GM19438 (cell line): Measurements from ENCODE around the gene KIR2DL4.
"Not testable (repeated sequence)": the region's sequence is repeated elsewhere in the genome, so short reads cannot be mapped to it uniquely, and the experiment has no call there.

Source experiments
- ATAC-seq: cut with Tn5 transposase; IDR thresholded peaks from one replicate; pipeline ENCODE4 v1.9.1; 2021; ENCODE audit warnings: low read depth; ENCODE audit not compliant: unreplicated experiment

Gene KIR2DL4

GRCh38 chr19:54804101-54804500 is 691 bp downstream of the KIR2DL4 start:
- no peak for ATAC-seq

- no peak for ATAC-seq
Measured at GRCh38 chr19:54804571-54804970, 1.2 kb downstream of the KIR2DL4 start.

- no peak for ATAC-seq
Measured at GRCh38 chr19:54805665-54806515, 2.5 kb downstream of the KIR2DL4 start.

GRCh38 chr19:54806516-54806838 is 3.1 kb downstream of the KIR2DL4 start:
- no peak for ATAC-seq

- ATAC-seq, result not testable (repeated sequence)
Measured at GRCh38 chr19:54814571-54814970, 11.2 kb downstream of the KIR2DL4 start.

- ATAC-seq, result not testable (repeated sequence)
Measured at GRCh38 chr19:54816251-54816650, 12.8 kb downstream of the KIR2DL4 start, which contains the start of gene KIR3DL1. TSS of gene KIR3DL1 (plus strand) at chr19:54816468.

- ATAC-seq, result no peak
Measured at GRCh38 chr19:54817670-54818536, 14.5 kb downstream of the KIR2DL4 start.

- not testable (repeated sequence) for ATAC-seq
Measured at GRCh38 chr19:54824416-54824815, 21.0 kb downstream of the KIR2DL4 start.

GRCh38 chr19:54825326-54825725 is 21.9 kb downstream of the KIR2DL4 start:
- not testable (repeated sequence) for ATAC-seq

GRCh38 chr19:54828064-54828463 is 24.7 kb downstream of the KIR2DL4 start:
- ATAC-seq, result not testable (repeated sequence)

- ATAC-seq, result not testable (repeated sequence)
Measured at GRCh38 chr19:54832496-54832895, 29.1 kb downstream of the KIR2DL4 start, which contains the start of gene KIR2DS4. TSS of gene KIR2DS4 (plus strand) at chr19:54832676.

GRCh38 chr19:54835126-54835525 is 31.7 kb downstream of the KIR2DL4 start:
- not testable (repeated sequence) for ATAC-seq

GRCh38 chr19:54837522-54837921 is 34.1 kb downstream of the KIR2DL4 start:
- not testable (repeated sequence) for ATAC-seq

GRCh38 chr19:54843171-54843570 is 39.8 kb downstream of the KIR2DL4 start:
- ATAC-seq, result not testable (repeated sequence)

GRCh38 chr19:54850061-54850640 is 46.7 kb downstream of the KIR2DL4 start, which contains the start of gene KIR3DL2:
TSS of gene KIR3DL2 (plus strand) at chr19:54850443. CDS start at chr19:54850476, 33 bp downstream.
- not testable (repeated sequence) for ATAC-seq

GRCh38 chr19:54850930-54851329 is 47.5 kb downstream of the KIR2DL4 start:
- no peak for ATAC-seq

GRCh38 chr19:54851353-54851752 is 47.9 kb downstream of the KIR2DL4 start:
- ATAC-seq, result no peak

- ATAC-seq, result not testable (repeated sequence)
Measured at GRCh38 chr19:54855241-54855640, 51.8 kb downstream of the KIR2DL4 start.

GRCh38 chr19:54858476-54858875 is 55.1 kb downstream of the KIR2DL4 start:
- ATAC-seq, result not testable (repeated sequence)

GRCh38 chr19:54859421-54859820 is 56.0 kb downstream of the KIR2DL4 start:
- not testable (repeated sequence) for ATAC-seq

GRCh38 chr19:54863459-54863858 is 60.0 kb downstream of the KIR2DL4 start:
- ATAC-seq, result not testable (repeated sequence)
